Measurements from ENCODE around the gene APOBEC3A. TPM values are rescaled to one million over a fixed set of nuclear protein-coding genes. Genes with fewer than 3 reads are reported as not detected.

The APOBEC3A gene
- total RNA-seq, 2 donors from 2014 or later = not detected

DNA sequence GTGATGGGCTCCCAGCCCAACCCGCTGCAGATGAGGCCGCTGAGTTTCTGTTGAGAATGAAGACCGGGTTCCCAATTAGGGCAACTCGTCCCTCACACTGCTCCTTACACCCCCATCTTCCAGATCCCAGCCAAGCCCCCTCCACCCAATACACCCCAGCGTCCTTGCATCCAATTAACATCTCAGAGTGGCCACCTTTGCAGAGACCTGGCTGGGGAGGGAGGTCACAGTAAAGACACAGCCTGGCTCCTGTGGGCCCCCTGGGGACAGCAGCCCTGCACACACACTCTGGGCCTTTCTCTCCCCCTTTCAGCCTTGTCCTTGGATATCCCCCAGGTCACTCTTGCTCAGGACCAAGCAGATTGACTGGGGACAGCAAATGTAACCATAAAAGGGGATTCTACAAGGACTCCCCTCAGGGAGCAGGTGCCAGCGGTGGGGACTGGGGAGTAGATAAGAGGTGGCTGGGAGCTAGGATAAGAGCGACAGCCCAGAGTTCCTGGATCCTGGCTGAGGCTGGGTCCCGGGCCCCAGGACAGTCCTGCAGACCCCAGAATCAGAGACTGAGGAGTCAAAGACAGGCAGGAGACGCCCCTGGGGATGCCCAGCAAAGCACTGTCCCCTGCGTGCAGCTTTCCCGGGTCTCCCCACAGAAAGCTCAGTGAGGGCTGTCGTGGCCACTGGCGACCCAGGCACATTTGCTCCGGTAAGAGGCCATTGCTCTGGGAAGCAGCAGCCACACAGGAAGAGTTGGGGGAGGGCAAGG lies 8.4 kb downstream of the APOBEC3A start:
- intact Hi-C loops (cut with DNase I) = no loop called here
- no peak for ATAC-seq
- Histone ChIP-seq H3K9me3 (no peaks in the 10 kb centered on the region), H3K4me1 (peaks cover 23% of the 10 kb centered on the region), H3K36me3 (replicated peaks in 1 of 2; ENCODE audit: insufficient read depth in 1 of 2, low read depth in 2 of 2) (no peaks in the 10 kb centered on the region), H3K4me3 (no peak overlapping the region), H3K27me3 (no peaks in the 10 kb centered on the region), H3K27ac (no peak overlapping the region)
- no peak for DNase-seq
- WGBS, 2 donors = 88 to 91% methylated on average over 5 to 14 of the region's 14 CpGs
- TF ChIP-seq, protein P1, sequence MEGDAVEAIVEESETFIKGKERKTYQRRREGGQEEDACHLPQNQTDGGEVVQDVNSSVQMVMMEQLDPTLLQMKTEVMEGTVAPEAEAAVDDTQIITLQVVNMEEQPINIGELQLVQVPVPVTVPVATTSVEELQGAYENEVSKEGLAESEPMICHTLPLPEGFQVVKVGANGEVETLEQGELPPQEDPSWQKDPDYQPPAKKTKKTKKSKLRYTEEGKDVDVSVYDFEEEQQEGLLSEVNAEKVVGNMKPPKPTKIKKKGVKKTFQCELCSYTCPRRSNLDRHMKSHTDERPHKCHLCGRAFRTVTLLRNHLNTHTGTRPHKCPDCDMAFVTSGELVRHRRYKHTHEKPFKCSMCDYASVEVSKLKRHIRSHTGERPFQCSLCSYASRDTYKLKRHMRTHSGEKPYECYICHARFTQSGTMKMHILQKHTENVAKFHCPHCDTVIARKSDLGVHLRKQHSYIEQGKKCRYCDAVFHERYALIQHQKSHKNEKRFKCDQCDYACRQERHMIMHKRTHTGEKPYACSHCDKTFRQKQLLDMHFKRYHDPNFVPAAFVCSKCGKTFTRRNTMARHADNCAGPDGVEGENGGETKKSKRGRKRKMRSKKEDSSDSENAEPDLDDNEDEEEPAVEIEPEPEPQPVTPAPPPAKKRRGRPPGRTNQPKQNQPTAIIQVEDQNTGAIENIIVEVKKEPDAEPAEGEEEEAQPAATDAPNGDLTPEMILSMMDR (IDR thresholded peaks at IDR 0.05) = no peak
- no peak for TF ChIP-seq POLR2A (IDR thresholded peaks at IDR 0.05)

- ATAC-seq = no peak
- H3K4me3 ChIP-seq = no peak overlapping the region
- TF ChIP-seq POLR2A (IDR thresholded peaks at IDR 0.05) = no peak
- TF ChIP-seq, protein P1 (IDR thresholded peaks at IDR 0.05) = no peak
Observed at GRCh38 chr22:38966380-38966702, 8.9 kb downstream of the APOBEC3A start.

DNA sequence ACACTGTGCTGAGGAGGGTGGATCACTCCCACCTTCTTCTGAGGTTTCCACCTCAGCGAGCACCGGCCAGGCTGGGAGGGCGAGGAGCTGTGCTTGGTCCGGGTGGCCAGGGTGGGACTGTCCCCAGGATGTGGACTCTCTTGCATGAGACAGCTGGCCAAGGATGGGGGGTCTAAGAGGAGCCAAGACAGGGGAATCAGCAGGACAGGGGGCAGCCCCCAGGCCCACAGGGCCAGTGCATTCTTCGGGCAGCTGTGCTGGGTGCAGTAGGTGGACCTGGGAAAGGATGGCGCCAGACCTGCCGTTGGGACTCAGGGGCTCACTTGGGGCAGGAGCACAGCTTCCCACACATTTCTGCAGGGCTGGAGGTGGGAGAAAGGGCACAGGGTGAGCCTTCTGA lies 9.5 kb downstream of the APOBEC3A start:
- H3K36me3 ChIP-seq (replicated peaks in 1 of 2; ENCODE audit: insufficient read depth in 1 of 2, low read depth in 2 of 2) = no peaks in the 10 kb centered on the region
- H3K27me3 ChIP-seq = no peaks in the 10 kb centered on the region
- DNase-seq (no peak), ATAC-seq (no peak)
- H3K4me3 ChIP-seq = no peak overlapping the region
- H3K9me3 ChIP-seq = no peaks in the 10 kb centered on the region
- WGBS, 2 donors = 94% methylated on average over 7 of the region's 7 CpGs; no CpG with 5 or more reads in 1 of the 2 donors
- no peak for TF ChIP-seq POLR2A (IDR thresholded peaks at IDR 0.05)
- TF ChIP-seq, protein P1 (IDR thresholded peaks at IDR 0.05) = no peak
- H3K27ac ChIP-seq = no peak overlapping the region
- H3K4me1 ChIP-seq = peaks cover 23% of the 10 kb centered on the region
- intact Hi-C loops (cut with DNase I) = no loop called here

More at GRCh38 chr22:38966380-38966702, 8.9 kb downstream of the APOBEC3A start:
- Histone ChIP-seq H3K27ac (no peak overlapping the region), H3K9me3 (no peaks in the 10 kb centered on the region), H3K27me3 (no peaks in the 10 kb centered on the region), H3K36me3 (replicated peaks in 1 of 2; ENCODE audit: insufficient read depth in 1 of 2, low read depth in 2 of 2) (no peaks in the 10 kb centered on the region), H3K4me1 (peaks cover 23% of the 10 kb centered on the region)
- no peak for DNase-seq
- intact Hi-C loops (cut with DNase I) = no loop called here
- 56% methylated on average over 5 of the region's 5 CpGs; no CpG with 5 or more reads in 1 of the 2 donors for WGBS, 2 donors

GRCh38 chr22:38967451-38968450 lies 10.3 kb downstream of the APOBEC3A start:
- no peaks in the 10 kb centered on the region for H3K9me3 ChIP-seq
- H3K27me3 ChIP-seq = no peaks in the 10 kb centered on the region
- peaks cover 23% of the 10 kb centered on the region for H3K4me1 ChIP-seq
- WGBS, 2 donors = 81 to 84% methylated on average over 9 to 15 of the region's 15 CpGs
- no peak for TF ChIP-seq POLR2A (IDR thresholded peaks at IDR 0.05)
- intact Hi-C loops (cut with DNase I) = no loop called here
- no peak overlapping the region for H3K4me3 ChIP-seq
- ATAC-seq = no peak
- H3K27ac ChIP-seq = no peak overlapping the region
- peak in 1 of 4 donors; percentile 76 for DNase-seq
- no peaks in the 10 kb centered on the region for H3K36me3 ChIP-seq (replicated peaks in 1 of 2; ENCODE audit: insufficient read depth in 1 of 2, low read depth in 2 of 2)

DNA sequence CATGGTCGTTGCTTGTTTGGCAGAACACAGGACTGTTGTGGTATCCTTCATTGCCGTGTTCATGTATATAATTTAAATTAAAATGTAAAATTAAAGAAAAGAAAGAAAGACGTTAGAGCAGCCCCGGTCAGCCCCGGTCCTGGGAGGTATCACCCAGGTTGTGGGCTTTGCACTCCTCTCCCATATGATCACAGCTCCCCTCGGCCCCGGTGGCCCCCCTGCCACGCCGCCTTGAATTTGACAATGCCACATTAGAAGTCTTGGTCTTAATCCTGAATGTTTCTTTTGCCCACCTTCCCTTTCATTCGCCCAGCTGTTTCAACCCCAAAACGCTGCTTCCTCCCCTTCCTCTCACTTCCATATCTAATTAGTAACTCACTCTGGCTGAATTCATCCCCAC lies 11.4 kb downstream of the APOBEC3A start:
- peaks cover 19% of the 10 kb centered on the region for H3K4me1 ChIP-seq
- TF ChIP-seq, protein P1 (IDR thresholded peaks at IDR 0.05) = no peak
- no peak for TF ChIP-seq POLR2A (IDR thresholded peaks at IDR 0.05)
- ATAC-seq (no peak), DNase-seq (no peak)
- no peaks in the 10 kb centered on the region for H3K36me3 ChIP-seq (replicated peaks in 1 of 2; ENCODE audit: insufficient read depth in 1 of 2, low read depth in 2 of 2)
- intact Hi-C loops (cut with DNase I) = no loop called here
- no peak overlapping the region for H3K27ac ChIP-seq
- H3K27me3 ChIP-seq = no peaks in the 10 kb centered on the region
- H3K4me3 ChIP-seq = no peak overlapping the region
- WGBS, 2 donors = 73 to 74% methylated on average over 11 of the region's 11 CpGs
- no peaks in the 10 kb centered on the region for H3K9me3 ChIP-seq
